HUES64 (cell line): ENCODE data around the gene CELSR2.
"Not testable (repeated sequence)": the region's sequence is repeated elsewhere in the genome, so short reads cannot be mapped to it uniquely, and the experiment has no call there.

Experiments used
- H3K27ac ChIP-seq: 2 replicates; pipeline ENCODE4 v1.7.0; 2013; ENCODE audit warnings: low read depth, low read length, inconsistent platforms
- H3K27me3 ChIP-seq: 2 replicates; pipeline ENCODE4 v1.6.1; 2013; ENCODE audit warnings: mild to moderate bottlenecking, low read length; ENCODE audit not compliant: insufficient read depth
- H3K36me3 ChIP-seq: 2 replicates; pipeline ENCODE4 v1.6.1; 2013; ENCODE audit warnings: mild to moderate bottlenecking, low read length; ENCODE audit not compliant: insufficient read depth
- H3K4me1 ChIP-seq: 2 replicates; pipeline ENCODE4 v1.6.1; 2013; ENCODE audit warnings: mild to moderate bottlenecking, low read length, moderate library complexity; ENCODE audit not compliant: insufficient read depth
- H3K4me3 ChIP-seq: 2 replicates; pipeline ENCODE4 v1.5.1; 2013; ENCODE audit warnings: mild to moderate bottlenecking, low read length, moderate library complexity
- H3K9ac ChIP-seq: 2 replicates; pipeline ENCODE4 v1.6.1; 2013; ENCODE audit warnings: mild to moderate bottlenecking, low read depth, low read length
- H3K9me3 ChIP-seq: 2 replicates; pipeline ENCODE4 v1.6.1; 2013; ENCODE audit warnings: low read depth, low read length; ENCODE audit not compliant: insufficient read depth
- WGBS: fragments of 150-250, 120-280 bp; methylation state at CpG from one replicate; pipeline ENCODE4 v1.1.7; 2013; ENCODE audit warnings: missing lambda C conversion rate; 5-methylcytosine and 5-hydroxymethylcytosine counted together

CELSR2 gene

GRCh38 chr1:109213824-109214693 lies 35.3 kb upstream of the CELSR2 start, which contains the start of gene SARS1:
Gene SARS1 (plus strand): TSS chr1:109213918. CDS start chr1:109213993, 75 bp downstream.
- under 1% methylated on average over 64 of the region's 64 CpGs for WGBS
- no peaks in the 10 kb centered on the region for H3K9me3 ChIP-seq
- peak within 1 kb of the TSS; percentile 71; the same call in 1 of the 2 replicates for H3K27ac ChIP-seq
- H3K9ac ChIP-seq = peak within 1 kb of the TSS; percentile 88
- H3K27me3 ChIP-seq = no peaks in the 10 kb centered on the region
- peaks cover 7% of the 10 kb centered on the region; the same call in 1 of the 2 replicates for H3K36me3 ChIP-seq
- H3K4me1 ChIP-seq = peaks cover 12% of the 10 kb centered on the region
- H3K4me3 ChIP-seq = peak within 1 kb of the TSS; percentile 100

GRCh38 chr1:109214695-109215623 lies 34.4 kb upstream of the CELSR2 start:
- H3K4me1 ChIP-seq = peaks cover 12% of the 10 kb centered on the region
- H3K27me3 ChIP-seq = no peaks in the 10 kb centered on the region
- H3K36me3 ChIP-seq = peaks cover 7% of the 10 kb centered on the region; the same call in 1 of the 2 replicates
- peak overlapping the region; percentile 71; the same call in 1 of the 2 replicates for H3K27ac ChIP-seq
- 18% methylated on average over 13 of the region's 13 CpGs for WGBS
- peak overlapping the region; percentile 88 for H3K9ac ChIP-seq
- H3K9me3 ChIP-seq = no peaks in the 10 kb centered on the region
- H3K4me3 ChIP-seq = peak overlapping the region; percentile 100

- Histone ChIP-seq H3K27ac (no peak overlapping the region), H3K9me3 (no peaks in the 10 kb centered on the region), H3K27me3 (no peaks in the 10 kb centered on the region), H3K36me3 (peaks cover 12% of the 10 kb centered on the region), H3K4me3 (no peak overlapping the region), H3K9ac (no peak overlapping the region), H3K4me1 (peaks cover 12% of the 10 kb centered on the region)
- WGBS = 95% methylated on average over 4 of the region's 4 CpGs
Measured at GRCh38 chr1:109216662-109217061, 32.7 kb upstream of the CELSR2 start.

GRCh38 chr1:109218516-109218915 lies 30.8 kb upstream of the CELSR2 start:
- Histone ChIP-seq H3K27me3 (no peaks in the 10 kb centered on the region), H3K27ac (no peak overlapping the region), H3K9ac (no peak overlapping the region), H3K4me1 (peaks cover 6% of the 10 kb centered on the region), H3K36me3 (peaks cover 13% of the 10 kb centered on the region), H3K4me3 (no peak overlapping the region), H3K9me3 (no peaks in the 10 kb centered on the region)
- 85% methylated on average over 3 of the region's 3 CpGs for WGBS

- H3K36me3 ChIP-seq = peaks cover 13% of the 10 kb centered on the region
Measured at GRCh38 chr1:109221201-109221600, 28.1 kb upstream of the CELSR2 start.

GRCh38 chr1:109225308-109225707 lies 24.0 kb upstream of the CELSR2 start:
- Histone ChIP-seq H3K36me3 (peaks cover 20% of the 10 kb centered on the region), H3K9ac (no peak overlapping the region), H3K4me3 (no peak overlapping the region), H3K4me1 (peaks cover 31% of the 10 kb centered on the region), H3K27me3 (no peaks in the 10 kb centered on the region), H3K9me3 (no peaks in the 10 kb centered on the region), H3K27ac (peak overlapping the region; percentile 0; the same call in 1 of the 2 replicates)
- WGBS = 69% methylated on average over 3 of the region's 3 CpGs

More at GRCh38 chr1:109221201-109221600, 28.1 kb upstream of the CELSR2 start:
- not testable (repeated sequence) for H3K27ac ChIP-seq, H3K9me3 ChIP-seq, H3K4me3 ChIP-seq, H3K27me3 ChIP-seq, H3K9ac ChIP-seq
- WGBS = 97% methylated on average over 9 of the region's 9 CpGs
- peaks cover 10% of the 10 kb centered on the region for H3K4me1 ChIP-seq

- peaks cover 37% of the 10 kb centered on the region for H3K4me1 ChIP-seq
- H3K4me3 ChIP-seq = no peak overlapping the region
- H3K9me3 ChIP-seq = no peaks in the 10 kb centered on the region
- H3K27ac ChIP-seq = no peak overlapping the region; the same call in 1 of the 2 replicates
- WGBS = 97% methylated on average over 5 of the region's 5 CpGs
- H3K9ac ChIP-seq = no peak overlapping the region
- H3K27me3 ChIP-seq = no peaks in the 10 kb centered on the region
- peaks cover 22% of the 10 kb centered on the region for H3K36me3 ChIP-seq
Measured at GRCh38 chr1:109225711-109226445, 23.5 kb upstream of the CELSR2 start.

GRCh38 chr1:109228167-109228566 lies 21.2 kb upstream of the CELSR2 start:
- Histone ChIP-seq H3K27me3 (no peaks in the 10 kb centered on the region), H3K4me3 (no peak overlapping the region), H3K36me3 (peaks cover 38% of the 10 kb centered on the region), H3K9ac (no peak overlapping the region), H3K9me3 (no peaks in the 10 kb centered on the region), H3K4me1 (peaks cover 43% of the 10 kb centered on the region), H3K27ac (no peak overlapping the region)
- 78% methylated on average over 2 of the region's 3 CpGs for WGBS

GRCh38 chr1:109229531-109230127 lies 19.7 kb upstream of the CELSR2 start:
- H3K4me1 ChIP-seq = peaks cover 43% of the 10 kb centered on the region
- peak overlapping the region; percentile 41 for H3K9ac ChIP-seq
- H3K9me3 ChIP-seq = no peaks in the 10 kb centered on the region
- peak overlapping the region; percentile 83 for H3K27ac ChIP-seq
- WGBS = 3% methylated on average over 13 of the region's 13 CpGs
- peaks cover 46% of the 10 kb centered on the region for H3K36me3 ChIP-seq
- no peaks in the 10 kb centered on the region for H3K27me3 ChIP-seq
- H3K4me3 ChIP-seq = peak overlapping the region; percentile 29

GRCh38 chr1:109231066-109231465 lies 18.3 kb upstream of the CELSR2 start:
- 85% methylated on average over 3 of the region's 3 CpGs for WGBS
- H3K27ac ChIP-seq = peak overlapping the region; percentile 15; the same call in 1 of the 2 replicates
- H3K36me3 ChIP-seq = peaks cover 60% of the 10 kb centered on the region
- H3K4me1 ChIP-seq = peaks cover 33% of the 10 kb centered on the region
- H3K9me3 ChIP-seq = no peaks in the 10 kb centered on the region
- H3K4me3 ChIP-seq = no peak overlapping the region
- no peaks in the 10 kb centered on the region for H3K27me3 ChIP-seq
- H3K9ac ChIP-seq = peak overlapping the region; percentile 10; the same call in 1 of the 2 replicates
